M059J (cell line): ENCODE data around the gene NXPH4. TPM values are rescaled to one million over a fixed set of nuclear protein-coding genes. Genes with fewer than 3 reads are reported as not detected.

Source experiments
- DNase-seq: peaks from one replicate; pipeline ENCODE4 v3.0.0-alpha.2; 2012; ENCODE audit warnings: low read depth
- total RNA-seq: library from RNA; depleted of rRNA; stranded (reverse); fragments of >200 nt; shearing (Covaris generic); gene quantifications from 2 replicates; pipeline ENCODE4 v1.2.3, GENCODE V29; 2014

NXPH4 gene
- total RNA-seq, 1 experiment from 2014 or later, result 6.8 TPM

- peak; percentile 46 for DNase-seq
These were observed 26.3 kb downstream of the NXPH4 start for GRCh38 chr12:57242691-57243454.

GRCh38 chr12:57243521-57244311, 27.1 kb downstream of the NXPH4 start:
- peak; percentile 70 for DNase-seq

GRCh38 chr12:57244312-57244696, 27.7 kb downstream of the NXPH4 start:
- no peak for DNase-seq

DNA sequence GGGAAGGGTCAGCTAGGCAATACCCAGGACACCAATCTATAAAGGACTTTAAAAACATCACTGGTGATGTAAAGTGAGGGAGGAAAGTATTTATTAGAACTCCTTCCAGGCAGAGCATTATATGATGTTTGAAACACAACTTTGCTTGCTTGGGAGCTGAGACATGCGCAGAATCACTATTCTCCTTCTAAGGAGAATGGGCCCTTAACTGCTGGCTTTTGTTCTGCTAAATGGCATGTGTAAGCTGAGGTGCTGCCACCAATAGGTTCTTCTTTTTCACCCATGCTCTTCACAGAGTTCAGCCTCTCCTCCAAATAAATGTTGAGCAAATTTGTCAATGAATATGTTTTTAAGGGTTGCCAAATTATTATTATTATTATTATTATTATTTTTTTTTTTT, 30.4 kb downstream of the NXPH4 start:
- DNase-seq, result no peak

DNA sequence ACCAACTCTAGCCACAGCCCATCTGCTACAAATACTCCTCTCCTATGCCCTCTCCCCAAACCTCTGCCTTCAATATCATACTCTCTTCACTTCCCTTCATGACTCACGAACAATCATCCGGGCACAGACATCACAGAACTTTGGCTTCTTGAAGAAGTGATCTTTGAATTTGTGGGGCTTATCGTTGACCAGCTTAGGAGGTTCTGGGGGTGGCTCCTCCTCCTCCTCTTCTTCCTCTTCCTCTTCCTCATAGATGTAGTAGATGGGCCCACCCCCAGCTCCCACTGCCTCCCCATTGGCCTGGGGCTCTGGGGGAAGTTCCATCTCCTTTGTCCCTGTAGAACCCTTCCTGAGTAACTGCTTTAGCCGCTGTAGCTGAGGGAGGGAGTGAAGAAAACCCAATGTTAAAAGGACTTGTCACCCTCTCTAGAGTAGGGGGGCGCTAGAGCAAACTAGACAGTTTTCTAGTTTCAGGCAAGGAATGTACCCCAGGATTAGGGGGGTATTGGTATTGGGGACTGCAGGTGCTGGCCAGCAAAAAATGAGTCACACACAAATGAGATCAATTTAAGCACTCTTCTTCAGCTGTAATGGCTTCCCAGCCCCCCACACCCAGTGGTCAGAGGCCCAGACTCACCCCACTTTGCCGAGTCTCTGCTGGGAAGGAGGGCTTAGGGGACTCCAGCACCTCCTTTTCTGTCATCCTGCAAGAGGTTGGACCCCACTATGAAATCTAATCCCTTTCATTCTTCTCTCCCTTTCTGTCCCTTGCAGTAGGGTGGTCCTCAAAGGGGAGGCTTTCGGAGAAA, 32.5 kb downstream of the NXPH4 start:
- DNase-seq, result no peak

GRCh38 chr12:57250541-57250940, 33.9 kb downstream of the NXPH4 start:
- DNase-seq, result no peak

DNA sequence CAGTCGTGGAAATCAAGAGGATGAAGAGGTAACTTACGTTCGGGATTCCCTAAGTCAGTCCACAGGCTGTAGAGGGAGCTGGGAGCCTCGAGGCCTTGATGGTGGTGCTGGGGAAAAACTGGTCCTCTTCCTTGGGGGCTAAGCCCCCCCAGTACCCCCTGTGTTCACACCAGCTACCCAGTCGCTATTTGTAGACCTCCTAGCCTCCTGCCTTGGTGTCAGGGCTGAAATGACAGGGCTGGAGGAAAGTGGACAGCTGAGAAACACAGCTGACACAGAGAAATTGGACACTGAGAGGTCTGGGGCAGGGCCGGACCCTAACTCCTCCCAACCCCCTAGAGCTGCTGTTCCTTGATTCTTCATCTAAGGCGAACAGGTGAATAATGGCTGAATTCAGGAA, 34.4 kb downstream of the NXPH4 start, which contains the start of gene STAC3:
STAC3 (minus strand) TSS at position 232 of the 400 bp plus-strand sequence. CDS start 1,551 bp downstream, outside the sequence.
- DNase-seq, result no peak

DNA sequence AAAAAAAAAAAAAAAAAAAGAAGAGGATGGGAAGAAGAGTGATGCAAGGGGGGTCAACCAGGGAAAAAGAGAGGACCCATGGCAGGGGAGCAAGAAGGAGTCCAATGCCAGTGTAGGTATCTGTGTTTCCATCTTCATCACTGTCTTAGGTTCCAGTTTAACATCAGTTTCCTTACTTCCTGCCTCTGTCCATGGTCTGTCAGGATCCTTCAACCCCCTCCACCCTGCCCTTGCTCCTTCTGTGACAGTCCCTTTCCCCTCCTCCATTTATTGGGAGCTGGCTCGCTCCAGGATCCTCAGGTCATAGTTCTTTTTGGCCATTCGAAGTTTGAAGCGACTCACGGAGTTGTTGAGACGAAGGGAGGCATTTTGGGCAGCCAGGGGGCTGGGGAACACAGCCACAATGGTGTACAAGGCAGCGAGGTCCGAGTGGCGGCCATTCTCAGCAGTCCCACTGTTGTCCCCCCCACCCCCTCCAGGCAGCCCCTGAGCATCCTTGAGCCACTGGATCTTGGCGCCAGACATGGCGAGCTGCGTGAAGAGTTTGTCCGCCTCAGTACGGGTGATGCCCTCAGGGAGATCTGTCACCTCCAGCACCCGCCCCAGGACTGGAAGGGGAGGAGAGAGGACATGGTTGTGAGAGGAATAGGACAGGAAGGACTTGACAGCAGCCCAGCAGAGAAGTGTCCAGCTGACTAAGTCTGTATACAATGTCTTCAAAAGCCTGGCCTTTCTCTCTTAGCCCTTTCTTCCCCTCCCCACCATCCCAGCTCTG, 38.1 kb downstream of the NXPH4 start:
- DNase-seq, result no peak

GRCh38 chr12:57255916-57256315, 39.3 kb downstream of the NXPH4 start:
- no peak for DNase-seq

DNA sequence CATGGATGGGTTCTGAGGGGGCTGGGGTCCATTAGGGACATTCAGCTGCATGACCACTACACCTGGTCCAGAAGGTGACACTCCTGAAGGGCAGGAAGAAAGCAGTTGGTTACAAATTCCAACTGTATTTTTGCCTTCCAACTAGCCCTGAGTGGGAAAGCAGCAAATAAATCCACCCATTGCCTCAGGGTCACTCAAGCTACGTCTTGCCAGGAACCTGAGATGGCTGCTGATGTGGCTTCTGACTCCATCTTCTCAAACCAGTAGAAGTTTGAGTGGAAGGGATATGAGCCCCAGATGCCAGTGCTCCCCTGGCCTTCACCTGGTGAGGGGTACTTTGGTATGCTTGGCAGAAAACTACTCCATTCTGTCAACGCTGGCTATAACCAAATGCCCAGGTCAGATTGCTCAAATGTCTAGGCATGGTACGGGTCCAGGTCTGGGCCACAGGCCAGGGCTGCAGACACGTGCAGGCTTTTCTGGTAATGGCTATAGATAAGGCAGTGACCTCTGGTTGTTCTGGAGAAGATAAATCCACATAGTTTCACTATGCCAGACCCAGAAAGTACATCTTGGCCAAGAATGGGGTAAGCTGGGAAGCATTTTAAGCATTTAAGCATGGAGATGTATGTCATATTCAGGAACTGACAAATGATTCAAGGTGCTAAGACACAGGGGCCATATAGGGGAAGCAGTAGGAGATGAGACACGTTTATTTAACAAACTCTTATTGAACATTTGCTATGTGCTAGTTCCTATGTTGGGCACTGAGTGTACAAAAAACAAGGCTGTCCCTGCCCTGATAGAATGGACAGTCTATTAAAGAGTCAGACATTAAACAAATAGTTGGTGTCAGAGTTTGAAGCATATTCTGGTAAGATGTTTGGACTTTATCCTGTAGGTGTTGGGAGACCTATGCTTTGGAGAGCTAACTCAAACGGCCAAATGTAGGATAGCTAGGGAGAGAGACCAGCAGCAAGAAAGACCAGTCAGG, 42.7 kb downstream of the NXPH4 start:
- no peak for DNase-seq

- DNase-seq, result no peak
These were observed 43.8 kb downstream of the NXPH4 start for GRCh38 chr12:57260366-57260765.

- DNase-seq, result no peak
These were observed 44.9 kb downstream of the NXPH4 start for GRCh38 chr12:57261428-57261865.

GRCh38 chr12:57262126-57262822, 45.7 kb downstream of the NXPH4 start:
- no peak for DNase-seq

DNA sequence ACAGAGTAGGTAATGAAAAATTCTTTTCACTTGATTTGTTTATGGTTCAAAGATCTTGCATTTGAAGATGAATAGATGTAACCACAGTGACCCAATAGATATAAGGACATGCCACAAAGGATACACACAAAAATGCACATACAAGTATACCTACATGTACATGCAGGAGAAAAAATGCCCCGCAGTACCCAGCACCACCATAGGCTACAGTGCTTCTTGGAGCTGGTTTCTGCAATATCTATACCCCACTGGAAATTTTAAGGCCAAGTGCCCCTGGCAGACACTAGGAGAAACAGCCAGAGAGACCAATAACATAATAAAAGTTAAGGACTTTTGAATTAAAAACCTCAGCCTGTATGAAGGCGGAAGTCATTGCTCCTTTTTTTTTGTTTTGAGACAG, 46.5 kb downstream of the NXPH4 start:
- DNase-seq, result no peak

- DNase-seq, result no peak
These were observed 50.1 kb downstream of the NXPH4 start for GRCh38 chr12:57266681-57267080.

DNA sequence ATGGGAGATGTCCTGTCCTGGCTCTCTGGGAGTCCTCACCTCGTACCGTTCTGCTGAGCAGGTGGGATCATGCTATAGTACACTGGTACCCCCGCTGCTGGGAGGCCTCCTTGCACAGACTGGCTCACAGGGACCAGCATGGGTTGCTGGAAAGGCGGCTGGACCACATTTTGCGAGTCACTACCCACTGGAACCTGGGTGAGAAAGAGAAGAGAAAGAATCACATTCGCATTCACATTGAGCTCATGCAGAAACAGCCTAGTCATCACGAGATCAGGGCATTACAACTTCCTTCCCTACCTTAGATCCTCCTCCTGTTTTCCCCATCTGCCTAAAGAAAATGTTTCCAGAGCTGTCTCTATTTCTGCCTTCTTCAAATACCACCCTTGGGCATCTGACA, 51.7 kb downstream of the NXPH4 start:
- DNase-seq, result no peak

DNA sequence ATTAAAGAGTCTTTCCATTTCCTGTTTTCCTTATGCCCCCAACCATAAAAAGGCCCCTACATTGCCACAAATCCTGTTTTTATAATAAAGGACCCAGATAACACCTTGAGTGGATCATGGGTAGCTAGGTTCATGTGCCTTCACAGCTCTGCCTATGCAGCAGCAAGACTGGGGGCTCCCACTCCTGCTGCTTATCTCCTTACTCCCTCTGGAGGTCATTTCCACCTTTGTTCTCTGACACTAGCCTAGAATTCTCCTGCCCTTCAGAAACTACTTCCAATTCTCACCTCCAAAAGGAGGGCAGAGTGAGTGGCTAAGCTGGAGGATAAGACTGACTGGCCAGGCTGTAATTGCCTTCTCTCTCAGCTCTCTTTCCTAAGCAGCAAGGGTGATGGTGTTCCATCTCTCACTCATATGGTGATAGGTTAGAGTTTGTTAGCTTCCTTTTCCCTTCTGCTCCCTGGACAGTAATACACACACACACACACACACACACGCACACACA, 54.4 kb downstream of the NXPH4 start:
- no peak for DNase-seq

GRCh38 chr12:57272337-57273151, 56.0 kb downstream of the NXPH4 start:
- no peak for DNase-seq
